ENCODE results near the gene DGKG.

Gene DGKG

GRCh38 chr3:186368176-186368575, 6.1 kb upstream of the DGKG start:
- no peak for DNase-seq (ENCODE audit: low read depth, low spot score)

GRCh38 chr3:186367631-186368030, 5.6 kb upstream of the DGKG start:
- DNase-seq (ENCODE audit: low read depth, low spot score) = no peak

- DNase-seq (ENCODE audit: low read depth, low spot score) = no peak
These were observed 4.2 kb upstream of the DGKG start for GRCh38 chr3:186366206-186366605.

GRCh38 chr3:186365202-186365974, 3.4 kb upstream of the DGKG start:
- DNase-seq (ENCODE audit: low read depth, low spot score) = no peak

GRCh38 chr3:186362988-186363387, 954 bp upstream of the DGKG start:
- DNase-seq (ENCODE audit: low read depth, low spot score) = no peak

GRCh38 chr3:186362537-186362842, 456 bp upstream of the DGKG start:
- DNase-seq (ENCODE audit: low read depth, low spot score) = no peak

- DNase-seq (ENCODE audit: low read depth, low spot score) = no peak
These were observed 730 bp downstream of the DGKG start for GRCh38 chr3:186361246-186361761.

- no peak for DNase-seq (ENCODE audit: low read depth, low spot score)
These were observed 1.3 kb downstream of the DGKG start for GRCh38 chr3:186360779-186361178.

GRCh38 chr3:186359078-186359477, 3.0 kb downstream of the DGKG start:
- DNase-seq (ENCODE audit: low read depth, low spot score) = no peak

- DNase-seq (ENCODE audit: low read depth, low spot score) = no peak
These were observed 5.9 kb downstream of the DGKG start for GRCh38 chr3:186356152-186356551.

GRCh38 chr3:186354100-186354499, 7.9 kb downstream of the DGKG start:
- no peak for DNase-seq (ENCODE audit: low read depth, low spot score)

- DNase-seq (ENCODE audit: low read depth, low spot score) = no peak
These were observed 9.7 kb downstream of the DGKG start for GRCh38 chr3:186352369-186352768.

- no peak for DNase-seq (ENCODE audit: low read depth, low spot score)
These were observed 19.8 kb downstream of the DGKG start for GRCh38 chr3:186342197-186342596.

- no peak for DNase-seq (ENCODE audit: low read depth, low spot score)
These were observed 21.8 kb downstream of the DGKG start for GRCh38 chr3:186340204-186340603.

- no peak for DNase-seq (ENCODE audit: low read depth, low spot score)
These were observed 22.7 kb downstream of the DGKG start for GRCh38 chr3:186339180-186339918.

GRCh38 chr3:186333256-186333655, 28.8 kb downstream of the DGKG start:
- DNase-seq (ENCODE audit: low read depth, low spot score) = no peak

GRCh38 chr3:186330772-186331460, 31.1 kb downstream of the DGKG start:
- DNase-seq (ENCODE audit: low read depth, low spot score) = no peak

GRCh38 chr3:186329589-186329988, 32.4 kb downstream of the DGKG start:
- no peak for DNase-seq (ENCODE audit: low read depth, low spot score)

- no peak for DNase-seq (ENCODE audit: low read depth, low spot score)
These were observed 34.0 kb downstream of the DGKG start for GRCh38 chr3:186327912-186328487.

GRCh38 chr3:186322761-186323160, 39.3 kb downstream of the DGKG start:
- no peak for DNase-seq (ENCODE audit: low read depth, low spot score)

- no peak for DNase-seq (ENCODE audit: low read depth, low spot score)
These were observed 40.3 kb downstream of the DGKG start for GRCh38 chr3:186321746-186322145.

All from brain pericyte (primary cell).